Activated CD4-positive, alpha-beta T cell treated with anti-CD3 and anti-CD28 coated beads, Interleukin-2, Interleukin-6, amounts not matched to agents 100 ng/mL and 50 ng/mL, durations not matched to agents 16 hours and 8 hours (primary cell): ENCODE data around the gene SLC9A9.
"Not testable (repeated sequence)": the region's sequence is repeated elsewhere in the genome, so short reads cannot be mapped to it uniquely, and the experiment has no call there.

Source experiments
- DNase-seq: peaks from one replicate; pipeline ENCODE4 v3.0.0-alpha.2; 2020

SLC9A9 gene

GRCh38 chr3:143306407-143306806 lies 541.9 kb downstream of the SLC9A9 start:
- DNase-seq: no peak

DNA sequence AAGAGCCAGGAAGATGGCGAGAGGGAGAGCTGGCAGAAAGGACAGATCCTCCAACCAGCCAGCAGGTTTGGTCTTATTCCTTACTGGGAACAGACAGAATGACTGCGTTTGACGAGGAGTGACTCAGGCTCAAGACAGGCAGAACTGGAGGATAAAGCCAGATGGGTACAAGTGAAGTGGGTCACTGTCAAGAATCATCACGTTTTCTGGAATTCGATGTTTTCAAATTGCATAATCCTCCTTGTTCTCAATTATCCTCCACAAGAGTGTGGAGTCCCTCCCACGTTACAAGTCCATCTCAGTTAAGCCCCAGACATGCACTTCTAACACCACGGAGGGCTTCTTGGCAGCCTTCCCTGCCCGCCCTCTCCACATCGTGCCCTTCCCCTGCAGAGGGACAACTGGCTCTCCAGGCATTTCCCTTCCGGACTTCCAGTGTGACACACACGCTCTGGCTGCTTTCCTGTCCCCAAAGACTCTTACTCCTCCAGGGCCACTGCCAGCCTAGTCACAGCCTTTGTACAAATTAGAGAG lies 545.6 kb downstream of the SLC9A9 start:
- DNase-seq: no peak

DNA sequence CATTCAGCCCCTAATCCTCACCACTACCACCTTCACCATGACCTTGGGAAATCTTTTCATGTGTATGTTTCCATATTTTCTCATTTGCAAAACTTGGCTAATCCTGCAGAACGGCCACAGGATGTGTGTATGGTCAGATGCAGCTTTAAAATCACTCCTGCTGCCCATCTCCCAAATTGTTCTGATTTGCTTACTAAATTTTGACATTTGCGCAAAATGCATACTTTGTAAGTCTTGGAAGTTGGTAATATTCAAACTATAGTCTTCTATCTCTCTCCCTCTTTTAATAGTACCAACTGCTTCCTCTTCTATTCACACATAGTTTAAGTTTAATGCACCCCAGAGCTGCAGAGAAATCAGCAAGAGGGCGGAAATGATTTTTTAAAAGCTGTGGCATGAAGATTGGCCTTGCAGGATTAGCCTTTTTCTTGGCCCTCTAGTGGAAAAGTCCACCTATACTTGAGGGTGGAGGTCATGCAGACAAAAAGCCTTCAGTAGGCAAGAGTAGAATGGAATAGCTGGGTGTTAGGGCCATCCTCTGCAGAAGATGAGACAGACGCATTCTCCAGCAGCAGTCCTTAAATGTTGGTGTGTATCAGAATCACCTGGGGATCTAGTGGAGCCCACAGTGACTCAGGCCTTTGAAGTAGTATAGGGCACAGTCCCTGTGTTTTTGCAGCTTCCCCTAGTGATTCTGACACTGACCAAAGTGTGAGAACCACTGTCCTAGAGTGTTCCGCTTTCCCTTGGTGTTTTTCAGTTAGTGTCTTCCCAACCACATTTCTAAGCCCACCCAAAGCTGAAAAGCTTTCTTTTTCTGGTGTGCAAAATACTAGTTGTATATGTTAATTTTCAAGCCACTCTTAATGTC lies 547.0 kb downstream of the SLC9A9 start:
- DNase-seq: no peak

DNA sequence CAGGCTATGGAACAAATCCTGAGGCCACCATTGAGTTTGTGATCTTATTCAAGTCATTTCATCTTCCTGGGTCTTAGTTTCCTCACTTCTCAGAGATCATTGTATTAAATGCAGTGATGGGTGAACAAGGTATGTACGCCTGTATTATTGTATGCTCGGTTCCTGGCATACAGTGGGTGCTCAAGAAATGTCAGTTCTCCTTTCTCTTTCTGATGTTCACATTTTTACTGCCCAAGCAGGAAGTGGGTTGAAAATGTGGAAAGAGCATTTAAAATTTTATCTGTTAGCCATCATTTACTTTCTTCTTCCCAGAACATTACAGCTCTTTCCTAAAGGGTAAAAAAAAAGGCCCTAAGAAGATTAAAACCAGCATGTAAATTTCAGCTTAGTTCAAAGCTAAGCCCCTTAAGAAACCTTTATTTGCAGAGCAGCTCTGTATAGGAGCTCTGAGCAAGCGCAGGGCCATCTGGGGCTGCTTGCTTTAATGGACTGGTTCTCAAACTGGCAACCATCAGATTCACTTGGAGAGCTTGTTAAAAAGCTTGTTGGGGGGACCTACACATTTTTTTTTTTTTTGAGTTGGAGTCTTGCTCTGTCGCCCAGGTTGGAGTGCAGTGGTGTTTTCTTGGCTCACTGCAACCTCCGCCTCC lies 549.3 kb downstream of the SLC9A9 start:
- no peak for DNase-seq

DNA sequence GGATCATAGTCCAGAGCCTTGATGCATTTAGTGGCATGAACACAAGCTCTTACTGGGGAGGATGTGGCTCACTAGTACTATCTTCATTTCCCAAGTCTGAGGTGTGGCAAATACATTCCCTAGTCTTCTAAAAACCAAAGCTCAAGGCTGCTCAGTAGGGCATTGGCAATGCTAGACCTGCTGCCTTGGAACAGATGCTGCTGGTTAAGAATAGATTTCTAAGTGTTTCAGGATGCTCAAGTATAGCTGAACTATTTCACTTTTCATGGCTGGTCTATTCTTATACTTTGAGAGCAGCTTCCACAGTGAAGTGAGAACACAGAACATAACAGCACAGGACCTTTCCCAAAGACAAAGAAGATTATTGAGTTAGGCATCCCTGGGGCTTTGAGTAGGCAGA lies 549.9 kb downstream of the SLC9A9 start:
- no peak for DNase-seq

- no peak for DNase-seq
These were observed 552.8 kb downstream of the SLC9A9 start for GRCh38 chr3:143295201-143296080.

- DNase-seq: peak; percentile 18
These were observed 554.1 kb downstream of the SLC9A9 start for GRCh38 chr3:143294188-143294587.

DNA sequence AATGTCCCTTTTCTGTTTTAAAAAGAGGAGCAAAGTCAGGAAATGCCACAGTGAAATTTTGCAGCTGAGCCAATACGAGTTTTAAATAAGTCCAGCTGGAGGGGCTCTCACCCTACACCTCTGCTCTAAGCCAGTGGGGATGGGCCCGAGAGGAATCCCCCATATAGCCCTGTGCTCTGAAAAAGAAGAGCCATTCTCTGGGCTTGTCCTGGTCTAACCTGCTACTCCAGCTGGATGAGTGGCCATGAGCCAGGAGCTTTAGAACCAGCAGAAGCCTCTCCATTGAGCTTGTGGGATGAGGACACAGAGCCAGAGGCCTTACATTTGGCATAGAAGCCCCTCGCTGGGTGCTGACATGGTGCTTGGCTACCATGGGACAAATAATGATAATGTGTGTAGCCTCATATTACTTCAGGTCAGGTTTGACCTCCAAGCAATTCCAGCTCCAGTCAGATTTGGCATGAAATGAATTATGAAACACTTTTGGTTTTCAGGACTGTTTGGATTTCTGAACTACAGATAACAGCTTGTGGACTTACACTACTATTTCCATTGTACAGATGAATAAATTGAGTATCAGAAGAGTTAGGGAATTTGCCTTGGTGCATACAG lies 556.3 kb downstream of the SLC9A9 start:
- no peak for DNase-seq

DNA sequence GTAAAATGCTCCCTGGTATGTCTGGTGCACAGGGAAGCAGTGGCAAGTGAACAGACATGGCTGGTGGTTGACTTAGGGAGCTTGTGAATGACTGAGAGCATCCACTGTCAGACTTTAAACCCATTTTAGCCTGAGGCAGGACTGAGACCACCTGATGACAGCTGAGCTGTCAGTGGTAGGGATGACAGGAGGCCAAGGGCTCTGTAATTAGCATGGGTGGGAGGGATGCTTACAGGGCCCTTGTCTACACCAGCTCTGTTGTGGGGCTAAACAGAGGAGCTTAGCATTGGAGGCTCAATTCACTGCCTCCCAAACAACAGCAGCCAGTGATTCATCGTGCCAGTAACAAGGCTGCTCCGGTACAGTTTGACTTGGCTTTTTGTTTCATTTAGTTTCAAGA lies 559.3 kb downstream of the SLC9A9 start:
- DNase-seq: no peak

GRCh38 chr3:143287403-143287802 lies 560.9 kb downstream of the SLC9A9 start:
- no peak for DNase-seq

GRCh38 chr3:143286392-143287010 lies 561.8 kb downstream of the SLC9A9 start:
- no peak for DNase-seq

DNA sequence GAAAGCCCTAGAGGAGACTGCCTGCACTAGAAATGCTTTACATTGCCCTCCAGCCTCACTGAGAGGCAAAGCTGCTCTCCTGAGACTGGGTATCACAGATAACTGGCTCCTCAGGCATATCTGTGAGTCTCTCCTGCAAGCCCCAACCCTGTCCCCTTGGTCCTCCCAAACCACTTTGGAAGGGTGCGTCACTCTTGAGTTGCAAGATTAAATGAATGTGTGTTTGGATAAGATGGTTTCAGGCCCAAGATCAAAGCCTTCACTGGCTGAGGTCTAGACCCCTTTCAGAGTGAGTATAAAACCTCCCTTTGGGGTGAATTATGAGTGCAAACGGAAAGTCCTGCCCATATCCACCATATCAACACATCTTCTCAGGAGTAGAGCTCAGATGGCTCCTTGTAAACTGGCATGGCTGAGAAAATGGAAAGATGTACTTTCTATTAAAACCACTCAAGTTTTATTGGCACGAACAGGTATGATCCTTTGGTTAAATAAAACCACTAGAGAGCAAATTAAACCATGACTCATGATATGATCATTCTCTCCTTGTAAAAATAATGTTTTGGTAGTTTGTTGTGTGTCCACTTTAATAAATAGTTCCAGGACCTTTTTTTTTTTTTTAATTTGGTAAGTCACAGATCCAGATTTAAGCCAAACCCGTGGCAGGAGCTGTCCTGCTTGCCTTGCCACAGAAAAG lies 564.7 kb downstream of the SLC9A9 start:
- peak; percentile 16 for DNase-seq

DNA sequence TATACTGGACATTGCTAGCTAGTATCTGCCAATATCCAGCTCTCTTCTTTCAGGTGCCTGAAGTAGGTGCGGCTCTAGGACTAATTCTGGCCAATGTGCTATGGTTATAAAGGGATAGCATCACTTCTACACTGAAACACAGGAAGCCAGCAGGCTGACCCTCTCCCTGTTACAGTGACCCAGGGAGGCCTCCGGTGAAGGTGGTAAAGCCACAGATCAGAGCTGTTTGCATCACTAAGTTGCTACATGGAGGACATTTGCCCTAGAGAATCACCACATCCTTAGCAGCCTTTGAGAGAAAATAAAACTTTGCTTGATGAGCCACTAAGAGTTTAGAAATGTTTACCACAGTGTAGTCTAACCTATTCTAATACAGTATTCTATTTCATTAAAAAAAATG lies 567.3 kb downstream of the SLC9A9 start:
- DNase-seq: no peak

- DNase-seq: not testable (repeated sequence)
These were observed 568.7 kb downstream of the SLC9A9 start for GRCh38 chr3:143279567-143279966.

- DNase-seq: no peak
These were observed 569.5 kb downstream of the SLC9A9 start for GRCh38 chr3:143278721-143279120.

- DNase-seq: no peak
These were observed 570.7 kb downstream of the SLC9A9 start for GRCh38 chr3:143277531-143277930.

- peak; percentile 39 for DNase-seq
These were observed 571.7 kb downstream of the SLC9A9 start for GRCh38 chr3:143276592-143276991.

- no peak for DNase-seq
These were observed 574.1 kb downstream of the SLC9A9 start for GRCh38 chr3:143273975-143274690.

GRCh38 chr3:143271136-143271535 lies 577.1 kb downstream of the SLC9A9 start:
- no peak for DNase-seq

GRCh38 chr3:143269741-143270140 lies 578.5 kb downstream of the SLC9A9 start:
- no peak for DNase-seq

DNA sequence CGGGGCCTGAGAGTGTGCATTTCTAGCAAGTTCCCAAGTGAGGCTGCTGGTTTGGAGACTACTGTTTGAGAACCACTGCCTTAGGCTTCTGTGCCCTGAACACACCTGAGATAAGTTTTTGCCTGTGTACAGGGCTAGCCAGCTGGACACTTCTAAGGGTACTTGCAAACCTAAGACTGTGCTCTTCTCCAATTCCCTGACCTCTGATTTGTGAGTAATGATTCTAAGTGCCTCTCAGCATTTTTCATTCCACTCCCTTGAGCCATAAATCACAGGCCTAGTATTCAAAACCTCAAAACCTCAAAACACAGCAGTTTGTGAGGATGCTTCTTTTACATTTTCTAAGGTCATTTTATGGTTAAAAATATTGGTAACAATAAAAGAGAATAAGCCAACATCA lies 580.3 kb downstream of the SLC9A9 start:
- no peak for DNase-seq
